ENCODE data around the gene RP2. TPM values are rescaled to one million over a fixed set of nuclear protein-coding genes. Genes with fewer than 3 reads are reported as not detected.

RP2 gene
- total and polyA plus RNA-seq, 9 donors, result 4.8 to 9.5 (median 7.0) TPM

GRCh38 chrX:46849933-46850332 lies 13.1 kb downstream of the RP2 start:
- Histone ChIP-seq H3K4me1 (ENCODE audit: insufficient read depth) (no peaks in the 10 kb centered on the region), H3K27ac (no peak overlapping the region), H3K9me3 (peaks cover 0 to 2% of the 10 kb centered on the region in 2 donors), H3K27me3 (no peaks in the 10 kb centered on the region), H3K4me3 (no peak overlapping the region), H3K36me3 (no peaks in the 10 kb centered on the region)
- no peak for DNase-seq
- intact Hi-C loops (cut with DNase I), result no loop called here
- TF ChIP-seq CTCF (IDR thresholded peaks at IDR 0.05), result no peak
- TF ChIP-seq EP300 (IDR thresholded peaks at IDR 0.05), result no peak
- TF ChIP-seq POLR2A (IDR thresholded peaks at IDR 0.05), result no peak

- no peaks in the 10 kb centered on the region for H3K27me3 ChIP-seq
- H3K9me3 ChIP-seq, result peaks cover 0 to 3% of the 10 kb centered on the region in 2 donors
- no peak for TF ChIP-seq CTCF (IDR thresholded peaks at IDR 0.05)
- no peak for TF ChIP-seq EP300 (IDR thresholded peaks at IDR 0.05)
- no peak for TF ChIP-seq POLR2A (IDR thresholded peaks at IDR 0.05)
- no peak overlapping the region for H3K4me3 ChIP-seq
- no peak for DNase-seq
- 86 to 91% (median 88%) methylated on average over 1 of the region's 1 CpG for WGBS, 3 donors
- no peaks in the 10 kb centered on the region for H3K36me3 ChIP-seq
- no peaks in the 10 kb centered on the region for H3K4me1 ChIP-seq (ENCODE audit: insufficient read depth)
- H3K27ac ChIP-seq, result no peak overlapping the region
- intact Hi-C loops (cut with DNase I), result no loop called here
These were observed 13.9 kb downstream of the RP2 start for GRCh38 chrX:46850771-46851170.

GRCh38 chrX:46856483-46856882 lies 19.6 kb downstream of the RP2 start:
- H3K9me3 ChIP-seq, result peaks cover 0 to 3% of the 10 kb centered on the region in 2 donors
- no peaks in the 10 kb centered on the region for H3K27me3 ChIP-seq
- TF ChIP-seq EP300 (IDR thresholded peaks at IDR 0.05), result no peak
- no peak for TF ChIP-seq POLR2A (IDR thresholded peaks at IDR 0.05)
- no peak for TF ChIP-seq CTCF (IDR thresholded peaks at IDR 0.05)
- H3K36me3 ChIP-seq, result no peaks in the 10 kb centered on the region
- intact Hi-C loops (cut with DNase I), result no loop called here
- no peaks in the 10 kb centered on the region for H3K4me1 ChIP-seq (ENCODE audit: insufficient read depth)
- H3K4me3 ChIP-seq, result no peak overlapping the region
- no peak for DNase-seq
- no peak overlapping the region for H3K27ac ChIP-seq

GRCh38 chrX:46860557-46860956 lies 23.7 kb downstream of the RP2 start:
- Histone ChIP-seq H3K4me1 (ENCODE audit: insufficient read depth) (no peaks in the 10 kb centered on the region), H3K27me3 (no peaks in the 10 kb centered on the region), H3K4me3 (no peak overlapping the region), H3K9me3 (no peaks in the 10 kb centered on the region), H3K27ac (no peak overlapping the region), H3K36me3 (no peaks in the 10 kb centered on the region)
- TF ChIP-seq EP300 (IDR thresholded peaks at IDR 0.05) (no peak), CTCF (IDR thresholded peaks at IDR 0.05) (no peak), POLR2A (IDR thresholded peaks at IDR 0.05) (no peak)
- intact Hi-C loops (cut with DNase I), result no loop called here
- WGBS, 3 donors, result 71 to 76% (median 71%) methylated on average over 1 of the region's 1 CpG
- DNase-seq, result no peak

- no peaks in the 10 kb centered on the region for H3K36me3 ChIP-seq
- no peaks in the 10 kb centered on the region for H3K9me3 ChIP-seq
- H3K4me1 ChIP-seq (ENCODE audit: insufficient read depth), result no peaks in the 10 kb centered on the region
- H3K27me3 ChIP-seq, result no peaks in the 10 kb centered on the region
- intact Hi-C loops (cut with DNase I), result loop anchor here in 1 of 4 donors (2.0 kb wide), 1 partner anchor 44 kb away; no protein-coding TSS in a partner anchor
- TF ChIP-seq CTCF (IDR thresholded peaks at IDR 0.05), result no peak
- TF ChIP-seq EP300 (IDR thresholded peaks at IDR 0.05), result no peak
- no peak for TF ChIP-seq POLR2A (IDR thresholded peaks at IDR 0.05)
- DNase-seq, result no peak
- 82 to 85% (median 84%) methylated on average over 2 of the region's 2 CpGs for WGBS, 3 donors
- no peak overlapping the region for H3K4me3 ChIP-seq
- no peak overlapping the region for H3K27ac ChIP-seq
These were observed 26.2 kb downstream of the RP2 start for GRCh38 chrX:46863072-46863471.
